Fibroblast of lung (primary cell): ENCODE results near the gene MARVELD2.
"Not testable (repeated sequence)": the region's sequence is repeated elsewhere in the genome, so short reads cannot be mapped to it uniquely, and the experiment has no call there.

ENCODE experiments used
- EZH2 ChIP-seq: IDR thresholded peaks from 2 replicates; pipeline ENCODE4 v1.5.1; 2012; ENCODE audit warnings: low read length, control low read depth, mild to moderate bottlenecking; ENCODE audit errors: missing control alignments
- TF ChIP-seq, protein P1 (sequence below), 2 donors: IDR thresholded peaks in 1 of 2; conservative IDR thresholded peaks in 1 of 2; 1 replicate in 1 of 2; 2 replicates in 1 of 2; pipeline ENCODE4 v1.5.1; 2011 to 2012; ENCODE audit warnings: low read length in 2 of 2, control low read depth in 1 of 2, inconsistent platforms in 1 of 2, low read depth in 1 of 2, mild to moderate bottlenecking in 1 of 2

DNA sequence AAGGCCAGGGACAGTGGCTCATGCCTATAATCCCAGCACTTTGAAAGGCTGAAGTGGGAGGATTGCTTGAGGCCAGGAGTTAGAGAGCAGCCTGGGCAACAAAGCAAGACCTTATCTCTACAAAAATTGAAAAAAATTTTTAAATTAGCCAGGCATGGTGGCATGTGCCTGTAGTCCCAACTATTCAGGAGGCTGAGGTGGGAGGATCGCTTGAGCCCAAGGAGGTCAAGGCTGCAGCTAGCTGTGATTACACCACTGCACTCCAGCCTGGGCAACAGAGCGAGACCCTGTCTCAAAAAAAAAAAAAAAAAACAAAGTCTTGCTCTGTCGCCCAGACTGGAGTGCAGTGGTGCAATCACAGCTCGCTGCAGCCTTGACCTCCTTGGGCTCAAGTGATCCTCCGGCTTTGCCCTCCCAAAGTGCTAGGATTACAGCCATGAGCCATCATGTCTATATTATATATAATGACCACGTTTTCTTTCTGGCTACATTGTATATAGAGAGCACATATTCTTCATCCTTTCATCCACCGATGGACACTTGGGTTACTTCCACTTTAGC, 40.6 kb downstream of the MARVELD2 start:
- TF ChIP-seq, protein P1, sequence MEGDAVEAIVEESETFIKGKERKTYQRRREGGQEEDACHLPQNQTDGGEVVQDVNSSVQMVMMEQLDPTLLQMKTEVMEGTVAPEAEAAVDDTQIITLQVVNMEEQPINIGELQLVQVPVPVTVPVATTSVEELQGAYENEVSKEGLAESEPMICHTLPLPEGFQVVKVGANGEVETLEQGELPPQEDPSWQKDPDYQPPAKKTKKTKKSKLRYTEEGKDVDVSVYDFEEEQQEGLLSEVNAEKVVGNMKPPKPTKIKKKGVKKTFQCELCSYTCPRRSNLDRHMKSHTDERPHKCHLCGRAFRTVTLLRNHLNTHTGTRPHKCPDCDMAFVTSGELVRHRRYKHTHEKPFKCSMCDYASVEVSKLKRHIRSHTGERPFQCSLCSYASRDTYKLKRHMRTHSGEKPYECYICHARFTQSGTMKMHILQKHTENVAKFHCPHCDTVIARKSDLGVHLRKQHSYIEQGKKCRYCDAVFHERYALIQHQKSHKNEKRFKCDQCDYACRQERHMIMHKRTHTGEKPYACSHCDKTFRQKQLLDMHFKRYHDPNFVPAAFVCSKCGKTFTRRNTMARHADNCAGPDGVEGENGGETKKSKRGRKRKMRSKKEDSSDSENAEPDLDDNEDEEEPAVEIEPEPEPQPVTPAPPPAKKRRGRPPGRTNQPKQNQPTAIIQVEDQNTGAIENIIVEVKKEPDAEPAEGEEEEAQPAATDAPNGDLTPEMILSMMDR (conservative IDR thresholded peaks at IDR 0.05 in 1 of 2, IDR thresholded peaks at IDR 0.05 in 1 of 2; ENCODE audit: low read depth in 1 of 2, low read length in 2 of 2) = not testable (repeated sequence)
- TF ChIP-seq EZH2 = not testable (repeated sequence)
